Mesothelial cell of epicardium (in vitro differentiated cells): ENCODE results near the gene ATXN7L1. TPM values are rescaled to one million over a fixed set of nuclear protein-coding genes. Genes with fewer than 3 reads are reported as not detected.

ENCODE experiments used
- DNase-seq, 2 experiments: peaks; one replicate each; pipeline ENCODE4 v3.0.0; 2021; ENCODE audit warnings: low spot score in 2 of 2; ENCODE audit not compliant: unreplicated experiment in 2 of 2
- H3K27ac Mint-ChIP-seq: 2 replicates; pipeline ENCODE4 v1.8.0; 2021; ENCODE audit warnings: mixed read lengths
- H3K27me3 Mint-ChIP-seq: 2 replicates; pipeline ENCODE4 v1.8.0; 2021; ENCODE audit warnings: low read depth, mixed read lengths
- H3K36me3 Mint-ChIP-seq: 2 replicates; pipeline ENCODE4 v1.8.0; 2021; ENCODE audit warnings: mixed read lengths
- H3K4me1 Mint-ChIP-seq: 2 replicates; pipeline ENCODE4 v1.8.0; 2021; ENCODE audit warnings: mixed read lengths
- H3K4me3 Mint-ChIP-seq: 2 replicates; pipeline ENCODE4 v1.8.0; 2021; ENCODE audit warnings: mild to moderate bottlenecking, moderate library complexity, mixed read lengths
- H3K9me3 Mint-ChIP-seq: 2 replicates; pipeline ENCODE4 v1.8.0; 2021; ENCODE audit warnings: mixed read lengths
- total RNA-seq: library from RNA; stranded (reverse); gene quantifications from 3 replicates; pipeline ENCODE4 v1.2.1, GENCODE V29; 2021
- TF ChIP-seq, protein P1 (sequence below): fragments of 200-600 bp; sonication (generic); IDR thresholded peaks from one replicate; pipeline ENCODE4 v1.5.0; 2021; ENCODE audit warnings: antibody characterized with exemption; ENCODE audit not compliant: unreplicated experiment

The ATXN7L1 gene
- total RNA-seq, 1 donor from 2014 or later, result 18.0 TPM

DNA sequence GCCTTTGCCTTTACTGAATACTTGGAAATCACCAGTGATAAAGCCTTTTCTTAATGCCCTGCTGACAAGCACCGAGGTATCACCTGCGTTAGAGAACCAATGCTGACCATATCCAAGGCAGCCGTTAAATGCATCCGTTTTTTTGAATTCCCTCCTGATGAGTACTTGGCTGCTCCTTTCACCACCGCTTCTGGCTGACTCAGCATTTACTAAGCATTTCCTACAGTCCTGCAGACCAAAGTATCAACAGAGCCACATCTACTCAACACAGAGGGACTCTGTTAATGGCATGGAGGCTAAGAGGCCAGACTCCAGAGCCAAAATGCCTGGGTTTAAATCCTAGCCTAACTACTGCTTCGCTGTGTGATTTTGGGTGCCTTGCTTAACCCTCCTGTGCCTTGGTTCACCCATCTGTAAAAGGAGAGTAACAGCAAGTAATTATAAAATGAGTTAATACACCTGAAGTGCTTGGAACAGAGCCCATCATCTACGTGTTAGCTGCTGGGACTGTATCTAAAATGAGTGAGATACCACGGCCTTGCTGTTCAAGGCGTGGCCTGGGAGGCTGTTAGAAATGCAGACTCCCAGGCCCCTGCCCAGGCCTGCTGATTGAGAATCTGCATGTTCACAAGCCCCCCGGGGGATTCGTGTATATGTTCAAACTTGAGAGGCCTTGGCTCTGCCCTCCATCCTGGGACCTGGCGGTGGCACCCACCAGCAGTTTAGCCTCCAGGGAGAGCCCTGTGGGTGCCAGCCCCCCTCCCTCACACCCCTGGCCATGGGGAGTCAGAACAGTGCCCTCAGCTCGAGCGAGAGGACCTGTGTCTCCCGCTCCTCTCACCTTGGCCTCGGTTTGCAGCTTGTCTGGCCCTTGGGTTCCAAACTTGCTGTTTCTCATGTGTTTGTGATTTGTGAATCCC lies 264.3 kb downstream of the ATXN7L1 start:
- Mint-ChIP-seq H3K27ac (no peak overlapping the region), H3K4me1 (no peaks in the 10 kb centered on the region), H3K27me3 (no peaks in the 10 kb centered on the region), H3K36me3 (peaks cover 13% of the 10 kb centered on the region), H3K9me3 (no peaks in the 10 kb centered on the region), H3K4me3 (no peak overlapping the region)
- TF ChIP-seq, protein P1, sequence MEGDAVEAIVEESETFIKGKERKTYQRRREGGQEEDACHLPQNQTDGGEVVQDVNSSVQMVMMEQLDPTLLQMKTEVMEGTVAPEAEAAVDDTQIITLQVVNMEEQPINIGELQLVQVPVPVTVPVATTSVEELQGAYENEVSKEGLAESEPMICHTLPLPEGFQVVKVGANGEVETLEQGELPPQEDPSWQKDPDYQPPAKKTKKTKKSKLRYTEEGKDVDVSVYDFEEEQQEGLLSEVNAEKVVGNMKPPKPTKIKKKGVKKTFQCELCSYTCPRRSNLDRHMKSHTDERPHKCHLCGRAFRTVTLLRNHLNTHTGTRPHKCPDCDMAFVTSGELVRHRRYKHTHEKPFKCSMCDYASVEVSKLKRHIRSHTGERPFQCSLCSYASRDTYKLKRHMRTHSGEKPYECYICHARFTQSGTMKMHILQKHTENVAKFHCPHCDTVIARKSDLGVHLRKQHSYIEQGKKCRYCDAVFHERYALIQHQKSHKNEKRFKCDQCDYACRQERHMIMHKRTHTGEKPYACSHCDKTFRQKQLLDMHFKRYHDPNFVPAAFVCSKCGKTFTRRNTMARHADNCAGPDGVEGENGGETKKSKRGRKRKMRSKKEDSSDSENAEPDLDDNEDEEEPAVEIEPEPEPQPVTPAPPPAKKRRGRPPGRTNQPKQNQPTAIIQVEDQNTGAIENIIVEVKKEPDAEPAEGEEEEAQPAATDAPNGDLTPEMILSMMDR, result no peak
- no peak for DNase-seq

DNA sequence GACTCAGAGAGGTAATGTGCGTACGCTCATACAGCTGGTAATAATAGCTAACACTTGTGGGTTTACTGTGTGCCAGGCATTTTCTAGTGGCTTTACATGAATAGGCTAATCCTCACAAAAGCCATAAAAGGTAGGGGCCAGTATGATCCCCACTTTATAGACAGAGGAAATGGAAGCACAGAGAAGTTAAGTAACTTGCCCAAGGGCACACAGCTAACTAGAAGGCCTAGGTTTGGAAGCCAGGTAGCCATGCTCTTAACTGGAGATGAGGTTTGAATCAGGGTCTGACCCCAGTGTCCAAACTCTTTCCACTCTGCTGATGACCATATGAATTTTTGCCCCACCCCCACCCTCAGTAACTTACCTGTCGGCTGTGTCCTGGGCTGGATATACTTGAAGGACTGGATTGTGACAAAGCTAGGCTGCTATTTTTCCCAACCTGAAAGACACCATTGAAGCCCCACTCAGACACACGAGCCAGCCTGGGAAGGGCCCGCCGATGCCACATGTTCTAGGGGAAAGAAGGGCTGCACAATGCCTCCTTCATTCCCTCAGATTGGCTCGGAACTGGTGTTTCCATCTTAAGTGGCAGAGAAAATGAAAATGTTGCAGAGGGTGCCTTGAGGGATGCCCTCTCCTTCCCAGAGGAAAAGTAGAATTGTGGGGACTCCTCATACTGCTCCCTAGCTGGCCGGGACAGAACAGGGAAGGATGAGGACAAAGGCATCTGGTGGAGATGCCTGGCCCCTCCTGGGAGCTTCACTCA lies 266.1 kb downstream of the ATXN7L1 start:
- no peaks in the 10 kb centered on the region for H3K27me3 Mint-ChIP-seq
- no peak overlapping the region for H3K4me3 Mint-ChIP-seq
- H3K9me3 Mint-ChIP-seq, result no peaks in the 10 kb centered on the region
- H3K4me1 Mint-ChIP-seq, result no peaks in the 10 kb centered on the region
- TF ChIP-seq, protein P1, result no peak
- peaks cover 9% of the 10 kb centered on the region for H3K36me3 Mint-ChIP-seq
- DNase-seq, result no peak
- no peak overlapping the region for H3K27ac Mint-ChIP-seq

DNA sequence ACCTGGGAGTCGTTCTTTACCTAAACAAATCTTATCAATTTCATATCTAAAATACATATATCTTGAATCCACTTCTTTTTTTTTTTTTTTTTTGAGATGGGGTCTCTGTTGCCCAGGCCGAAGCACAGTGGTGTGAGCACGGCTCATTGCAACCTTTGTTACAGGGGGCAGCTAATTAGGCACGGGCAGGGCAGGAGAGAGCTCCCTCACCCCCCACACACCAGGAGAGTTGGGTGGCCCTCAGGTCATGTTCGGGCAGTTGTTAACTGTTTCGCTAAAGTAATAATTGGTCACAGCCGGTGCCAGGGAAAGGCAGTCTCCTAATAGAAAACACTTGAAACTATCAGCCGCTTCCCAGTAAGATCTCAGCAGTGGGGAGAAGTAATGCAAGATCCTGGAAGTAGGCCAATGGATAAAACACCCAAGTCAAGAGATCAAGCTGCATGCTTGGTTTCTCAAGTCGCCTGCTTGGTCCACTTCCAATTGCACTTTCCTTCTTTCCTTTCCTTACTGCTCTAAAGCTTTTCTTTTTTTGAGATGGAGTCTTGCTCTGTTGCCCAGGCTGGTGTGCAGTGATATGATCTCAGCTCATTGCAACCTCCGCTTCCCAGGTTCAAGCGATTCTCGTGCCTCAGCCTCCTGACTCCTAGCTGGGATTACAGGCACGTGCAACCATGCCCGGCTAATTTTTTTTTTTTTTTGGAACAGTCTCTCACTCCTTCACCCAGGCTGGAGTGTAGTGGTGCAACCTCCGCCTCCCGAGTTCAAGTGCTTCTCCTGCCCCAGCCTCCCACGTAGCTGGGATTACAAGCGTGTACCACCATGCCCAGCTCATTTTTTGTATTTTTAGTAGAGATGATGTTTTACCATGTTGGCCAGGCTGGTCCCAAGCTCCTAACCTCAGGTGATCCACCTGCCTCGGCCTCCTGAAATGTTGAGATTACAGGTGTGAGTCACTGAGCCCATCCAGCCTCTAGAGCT lies 273.8 kb downstream of the ATXN7L1 start:
- Mint-ChIP-seq H3K4me3 (no peak overlapping the region), H3K27ac (no peak overlapping the region), H3K27me3 (no peaks in the 10 kb centered on the region), H3K4me1 (no peaks in the 10 kb centered on the region), H3K9me3 (no peaks in the 10 kb centered on the region), H3K36me3 (no peaks in the 10 kb centered on the region)
- no peak for DNase-seq
- TF ChIP-seq, protein P1, result no peak

DNA sequence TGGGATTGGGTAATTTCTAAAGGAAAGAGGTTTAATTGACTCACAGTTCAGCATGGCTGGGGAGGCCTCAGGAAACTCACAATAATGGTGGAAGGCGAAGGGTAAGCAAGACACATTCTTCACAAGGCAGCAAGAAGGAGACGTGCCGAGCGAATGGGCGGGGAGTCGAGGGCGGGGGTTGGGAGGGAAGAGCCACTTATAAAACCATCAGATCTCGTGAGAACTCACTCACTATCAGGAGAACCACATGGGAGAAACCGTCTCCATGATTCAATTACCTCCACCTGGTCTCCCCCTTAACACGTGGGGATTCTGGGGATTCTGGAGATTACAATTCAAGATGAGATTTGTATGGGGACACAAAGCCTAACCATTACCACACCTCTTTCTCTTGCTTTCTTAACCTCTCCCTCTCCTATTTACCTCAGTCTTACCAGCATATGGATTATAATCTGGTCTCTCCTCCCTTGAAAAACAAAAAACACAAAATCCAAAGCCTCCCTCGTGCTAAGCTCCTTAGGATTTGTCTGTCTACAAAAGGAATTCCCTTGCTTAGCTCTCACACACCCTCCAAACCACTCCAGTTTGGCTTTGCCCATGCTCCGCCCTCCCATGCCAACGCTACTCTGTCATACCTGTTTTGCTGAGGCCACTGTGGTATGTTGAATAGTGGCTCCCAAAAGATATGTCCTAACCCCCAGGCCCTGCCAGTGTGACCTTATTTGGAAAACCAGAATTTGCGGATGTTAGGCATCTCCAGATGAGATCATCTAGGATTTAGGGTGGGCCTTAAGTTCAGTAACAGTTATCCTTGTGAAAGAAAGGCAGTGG lies 275.5 kb downstream of the ATXN7L1 start:
- Mint-ChIP-seq H3K4me3 (no peak overlapping the region), H3K27me3 (no peaks in the 10 kb centered on the region), H3K36me3 (no peaks in the 10 kb centered on the region), H3K9me3 (no peaks in the 10 kb centered on the region), H3K27ac (no peak overlapping the region), H3K4me1 (no peaks in the 10 kb centered on the region)
- TF ChIP-seq, protein P1, result no peak
- DNase-seq, result no peak
